Chondrocyte (in vitro differentiated cells): ENCODE data around the gene STON2. TPM values are rescaled to one million over a fixed set of nuclear protein-coding genes. Genes with fewer than 3 reads are reported as not detected.

Source experiments
- DNase-seq: peaks from one replicate; pipeline ENCODE4 v3.0.0; 2021; ENCODE audit warnings: mixed read lengths, low spot score
- H3K27ac Mint-ChIP-seq: one replicate; pipeline ENCODE4 v1.8.0; 2021; ENCODE audit warnings: mild to moderate bottlenecking, moderate library complexity, mixed read lengths; ENCODE audit not compliant: unreplicated experiment
- H3K27me3 Mint-ChIP-seq: 2 replicates; pipeline ENCODE4 v1.8.0; 2021; ENCODE audit warnings: low read depth, mixed read lengths
- H3K36me3 Mint-ChIP-seq: 2 replicates; pipeline ENCODE4 v1.8.0; 2021; ENCODE audit warnings: low read depth, mixed read lengths
- H3K4me1 Mint-ChIP-seq: 2 replicates; pipeline ENCODE4 v1.8.0; 2021; ENCODE audit warnings: low read depth, mild to moderate bottlenecking, mixed read lengths
- H3K4me3 Mint-ChIP-seq: one replicate; pipeline ENCODE4 v1.8.0; 2021; ENCODE audit warnings: mild to moderate bottlenecking, moderate library complexity, mixed read lengths; ENCODE audit not compliant: unreplicated experiment
- H3K9me3 Mint-ChIP-seq: 2 replicates; pipeline ENCODE4 v1.8.0; 2021; ENCODE audit warnings: low read depth, mixed read lengths
- CTCF ChIP-seq: fragments of 200-600 bp; sonication (generic); IDR thresholded peaks from 2 replicates; pipeline ENCODE4 v1.5.0; 2021; ENCODE audit warnings: antibody characterized with exemption, mild to moderate bottlenecking, moderate library complexity
- total RNA-seq: library from RNA; stranded (reverse); gene quantifications from 3 replicates; pipeline ENCODE4 v1.2.1, GENCODE V29; 2021

Gene STON2
- total RNA-seq, 1 donor from 2014 or later, result not detected

DNA sequence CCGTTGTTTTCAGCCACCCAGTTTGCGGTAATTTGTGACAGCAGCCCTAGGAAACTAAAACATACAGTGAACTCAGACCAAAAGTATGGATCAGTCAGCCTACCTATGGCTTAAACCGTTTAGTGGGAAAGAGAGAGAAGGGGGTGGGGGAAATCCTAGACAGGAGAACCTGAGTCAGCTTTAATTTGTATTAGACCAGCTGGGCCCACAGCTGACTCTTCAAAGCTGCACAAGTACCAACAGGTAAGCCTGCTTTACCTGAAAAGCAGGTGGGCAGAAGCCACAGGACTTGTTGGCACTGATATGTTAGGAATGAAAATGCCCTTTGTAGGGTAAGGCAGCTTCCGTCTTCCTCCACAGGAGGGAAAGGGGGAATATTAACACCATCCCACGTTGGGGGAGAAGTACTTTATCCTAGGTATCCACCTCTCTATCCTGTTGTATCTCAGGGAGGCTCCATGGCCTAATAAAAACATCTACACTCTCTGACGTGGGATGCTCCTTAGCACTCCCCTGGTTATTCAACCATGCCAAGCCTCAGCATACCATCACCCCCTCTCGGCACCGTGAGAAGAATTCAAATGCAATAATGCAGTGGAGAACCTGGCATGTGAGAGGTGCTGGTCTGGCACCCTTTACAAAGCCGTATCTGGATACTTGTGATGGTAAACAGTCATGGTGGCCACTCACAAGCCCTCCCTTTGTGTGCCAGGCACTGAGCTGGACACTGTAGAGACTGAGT is 70.3 kb downstream of the STON2 start:
- no peaks in the 10 kb centered on the region for H3K36me3 Mint-ChIP-seq
- peaks cover 5% of the 10 kb centered on the region for H3K9me3 Mint-ChIP-seq
- no peak overlapping the region for H3K4me3 Mint-ChIP-seq
- no peak overlapping the region for H3K27ac Mint-ChIP-seq
- peaks cover 14% of the 10 kb centered on the region for H3K27me3 Mint-ChIP-seq
- no peak for TF ChIP-seq CTCF
- no peak for DNase-seq
- no peaks in the 10 kb centered on the region for H3K4me1 Mint-ChIP-seq

DNA sequence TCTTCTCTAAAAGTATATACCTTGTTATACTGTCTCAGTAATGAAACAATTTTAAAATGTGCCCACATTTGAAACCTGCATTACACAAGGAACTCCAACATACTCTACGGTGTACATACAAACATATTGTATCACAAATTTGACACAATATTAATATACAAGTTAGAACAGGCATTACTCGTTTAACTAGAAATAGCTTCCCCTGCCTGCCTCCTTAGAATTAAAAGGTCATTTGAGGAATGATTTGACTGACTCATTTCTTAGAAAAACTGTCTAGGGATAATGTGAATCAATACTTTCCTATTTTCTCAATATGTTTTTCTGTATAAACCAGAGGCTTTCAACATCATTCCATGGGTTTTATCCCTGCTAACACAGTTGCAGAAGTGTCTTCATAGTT is 73.7 kb downstream of the STON2 start:
- peaks cover 26% of the 10 kb centered on the region for H3K27me3 Mint-ChIP-seq
- no peak overlapping the region for H3K4me3 Mint-ChIP-seq
- peaks cover 5% of the 10 kb centered on the region for H3K9me3 Mint-ChIP-seq
- H3K4me1 Mint-ChIP-seq, result no peaks in the 10 kb centered on the region
- no peaks in the 10 kb centered on the region for H3K36me3 Mint-ChIP-seq
- no peak for DNase-seq
- H3K27ac Mint-ChIP-seq, result no peak overlapping the region
- TF ChIP-seq CTCF, result no peak

- TF ChIP-seq CTCF, result no peak
- Mint-ChIP-seq H3K36me3 (no peaks in the 10 kb centered on the region), H3K27ac (no peak overlapping the region), H3K27me3 (peaks cover 26% of the 10 kb centered on the region), H3K4me3 (no peak overlapping the region), H3K9me3 (peaks cover 4% of the 10 kb centered on the region), H3K4me1 (no peaks in the 10 kb centered on the region)
- DNase-seq, result no peak
Observed at GRCh38 chr14:81324011-81324410, 76.1 kb downstream of the STON2 start.

- no peak for DNase-seq
- Mint-ChIP-seq H3K4me3 (no peak overlapping the region), H3K9me3 (no peaks in the 10 kb centered on the region), H3K4me1 (no peaks in the 10 kb centered on the region), H3K27me3 (peaks cover 26% of the 10 kb centered on the region), H3K27ac (no peak overlapping the region), H3K36me3 (no peaks in the 10 kb centered on the region)
- TF ChIP-seq CTCF, result no peak
Observed at GRCh38 chr14:81323093-81323492, 77.0 kb downstream of the STON2 start.

- Mint-ChIP-seq H3K4me3 (no peak overlapping the region), H3K36me3 (no peaks in the 10 kb centered on the region), H3K9me3 (no peaks in the 10 kb centered on the region), H3K27me3 (peaks cover 18% of the 10 kb centered on the region), H3K4me1 (no peaks in the 10 kb centered on the region), H3K27ac (no peak overlapping the region)
- no peak for TF ChIP-seq CTCF
- DNase-seq, result no peak
Observed at GRCh38 chr14:81319946-81320345, 80.2 kb downstream of the STON2 start.
